K562 (cell line): ENCODE measurements around the gene KCNH2. TPM values are rescaled to one million over a fixed set of nuclear protein-coding genes. Genes with fewer than 3 reads are reported as not detected.
A peak's percentile ranks its signal among the peaks of the same experiment; 100 is the strongest.

Experiments
- MED1 ChIP-seq: sonication (generic); formaldehyde crosslinking; IDR thresholded peaks from 2 replicates; pipeline ENCODE4 v1.8.1; 2023; ENCODE audit warnings: missing genetic modification reagents, borderline replicate concordance
- POLR2G ChIP-seq: fragments of 200-400 bp; formaldehyde crosslinking; IDR thresholded peaks from 2 replicates; pipeline ENCODE4 v1.6.1; 2017; ENCODE audit warnings: low read depth, mild to moderate bottlenecking, antibody characterized with exemption, low read length, moderate library complexity
- SMARCE1 ChIP-seq: fragments of 450-650 bp; IDR thresholded peaks from 2 replicates; pipeline ENCODE4 v1.7.1; 2016; ENCODE audit warnings: mild to moderate bottlenecking
- ZNF347 ChIP-seq: fragments of 450-650 bp; formaldehyde crosslinking; IDR thresholded peaks from 2 replicates; pipeline ENCODE4 v1.4.0; 2020; ENCODE audit warnings: low read depth, mild to moderate bottlenecking, moderate library complexity
- polyA plus RNA-seq, 8 experiments: library from polyadenylated mRNA; depleted of rRNA in 4 of 8; stranded (reverse) in 5 of 8; unstranded in 3 of 8; fragments of >200 nt; fragmentation: Nextera tagmentation in 2 of 8; fragmentation: Illumina TruSeq in 1 of 8; extraction: Ambion mirVana in 2 of 8; extraction: Trizol in 1 of 8; gene quantifications; 2 replicates each; pipeline versions ENCODE4 v1.2.1 to v1.2.3, GENCODE V29; 2011 to 2014; ENCODE audit warnings: inconsistent platforms in 1 of 8, missing spikeins in 1 of 8
- total RNA-seq, 7 experiments: library from RNA; depleted of rRNA in 6 of 7; stranded (reverse); fragments of >200 nt in 6 of 7; fragmentation: Illumina TruSeq in 2 of 7; extraction: Trizol in 2 of 7; gene quantifications; 2 replicates each; pipeline versions ENCODE4 v1.2.1 to v1.2.3, GENCODE V29; 2011 to 2021; ENCODE audit warnings: low replicate concordance in 1 of 7
- TF ChIP-seq, protein P1 (sequence below), 3 experiments: fragments of 200-800 bp in 1 of 3; sonication (Bioruptor generic) in 1 of 3; sonication (generic) in 1 of 3; formaldehyde crosslinking in 1 of 3; IDR thresholded peaks; 2 replicates each; pipeline versions ENCODE4 v1.6.1 to v1.8.0; 2016 to 2022; ENCODE audit warnings: mild to moderate bottlenecking in 2 of 3, missing compliant biosample characterization in 2 of 3, missing genetic modification characterization in 2 of 3, missing genetic modification reagents in 1 of 3
- TF ChIP-seq, protein P2 (sequence below): fragments of 250-450 bp; sonication (Bioruptor Pico); IDR thresholded peaks from 2 replicates; pipeline ENCODE4 v1.8.0; 2021; ENCODE audit warnings: borderline replicate concordance, mild to moderate bottlenecking, moderate library complexity; ENCODE audit not compliant: poor library complexity, severe bottlenecking

KCNH2 gene
- total and polyA plus RNA-seq, 9 of the 15 experiments (the other 6 are each of a cell fraction or from before 2014, with no cell fraction given): 18.1 to 368 (median 218) TPM

DNA sequence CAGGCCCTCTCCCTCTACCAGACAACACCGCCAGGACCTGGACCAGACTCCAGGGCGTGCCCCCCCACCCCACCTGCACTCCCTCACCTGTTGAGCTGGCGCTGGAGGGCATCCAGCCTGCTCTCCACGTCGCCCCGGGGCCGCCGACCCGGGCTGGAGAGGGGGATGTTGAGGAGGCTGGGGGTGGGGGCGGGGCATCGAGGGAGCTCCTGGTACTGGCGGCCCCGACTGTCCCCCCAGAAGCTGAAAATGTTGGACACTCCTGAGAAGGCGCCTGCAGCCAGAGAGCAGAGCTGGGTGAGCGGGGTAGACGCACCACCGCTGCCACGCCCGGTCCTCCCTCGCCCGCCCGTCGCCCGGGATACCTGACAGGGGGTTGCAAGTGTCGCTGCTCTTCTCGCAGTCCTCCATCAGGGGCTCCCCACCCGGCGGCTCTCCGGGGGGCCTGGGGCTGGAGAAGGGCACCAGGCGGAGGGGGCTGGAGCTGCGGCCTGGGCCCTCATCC is 30.8 kb downstream of the KCNH2 start (continued):
- TF ChIP-seq, protein P1, sequence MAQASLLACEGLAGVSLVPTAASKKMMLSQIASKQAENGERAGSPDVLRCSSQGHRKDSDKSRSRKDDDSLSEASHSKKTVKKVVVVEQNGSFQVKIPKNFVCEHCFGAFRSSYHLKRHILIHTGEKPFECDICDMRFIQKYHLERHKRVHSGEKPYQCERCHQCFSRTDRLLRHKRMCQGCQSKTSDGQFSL (CRISPR knock-in tag; IDR thresholded peaks at IDR 0.05): peak; percentile 83
- TF ChIP-seq, protein P1 (tag; IDR thresholded peaks at IDR 0.05): 0 out of 4 replicates have a peak, but pooled peaks of 1 of the 2 experiments have one; percentile 44
- TF ChIP-seq MED1 (CRISPR knock-in tag) (no peak), ZNF347 (CRISPR knock-in tag) (no peak), SMARCE1 (no peak), POLR2G (peak; percentile 69)
- TF ChIP-seq, protein P2, sequence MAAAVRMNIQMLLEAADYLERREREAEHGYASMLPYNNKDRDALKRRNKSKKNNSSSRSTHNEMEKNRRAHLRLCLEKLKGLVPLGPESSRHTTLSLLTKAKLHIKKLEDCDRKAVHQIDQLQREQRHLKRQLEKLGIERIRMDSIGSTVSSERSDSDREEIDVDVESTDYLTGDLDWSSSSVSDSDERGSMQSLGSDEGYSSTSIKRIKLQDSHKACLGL (CRISPR knock-in tag): no peak
